GM12878 (cell line): ENCODE results near the gene TRAFD1.
"Not testable (repeated sequence)": the region's sequence is repeated elsewhere in the genome, so short reads cannot be mapped to it uniquely, and the experiment has no call there.

Experiments used
- BCL11A ChIP-seq: IDR thresholded peaks from 2 replicates; pipeline ENCODE4 v1.6.1; 2011; ENCODE audit warnings: low read depth, low read length
- BRCA1 ChIP-seq: IDR thresholded peaks from 2 replicates; pipeline ENCODE4 v1.6.1; 2011; ENCODE audit warnings: low read depth, low read length, improper control_type of control experiment
- CTCF ChIP-seq, 3 experiments: IDR thresholded peaks in 2 of 3; conservative IDR thresholded peaks in 1 of 3; 2 replicates each; pipeline ENCODE4 v1.5.1; 2011; ENCODE audit warnings: low read depth in 3 of 3, low read length in 3 of 3, mild to moderate bottlenecking in 3 of 3, control low read depth in 2 of 3, moderate library complexity in 2 of 3, inconsistent platforms in 1 of 3, mixed read lengths in 1 of 3; ENCODE audit not compliant: control insufficient read depth in 2 of 3, insufficient read depth in 1 of 3; ENCODE audit errors: extremely low read depth in 1 of 3
- ELK1 ChIP-seq: IDR thresholded peaks from 2 replicates; pipeline ENCODE4 v1.6.1; 2012; ENCODE audit warnings: low read depth, low read length, improper control_type of control experiment
- HCFC1 ChIP-seq: fragments of 150-350 bp; IDR thresholded peaks from 2 replicates; pipeline ENCODE4 v1.6.1; 2014; ENCODE audit warnings: low read length
- NBN ChIP-seq: fragments of 450-650 bp; IDR thresholded peaks from 2 replicates; pipeline ENCODE4 v1.6.1; 2016
- NR2F1 ChIP-seq: fragments of 450-650 bp; conservative IDR thresholded peaks from 2 replicates; pipeline ENCODE4 v1.6.1; 2017; ENCODE audit warnings: mild to moderate bottlenecking
- PML ChIP-seq: IDR thresholded peaks from 2 replicates; pipeline ENCODE4 v1.6.1; 2012; ENCODE audit warnings: low read length, inconsistent platforms
- POLR2A ChIP-seq: IDR thresholded peaks from 2 replicates; pipeline ENCODE4 v1.6.1; 2011; ENCODE audit warnings: low read depth, mild to moderate bottlenecking, low read length
- RBBP5 ChIP-seq: fragments of 200-600 bp; sonication (generic); conservative IDR thresholded peaks from 2 replicates; pipeline ENCODE4 v1.6.1; 2016
- SUZ12 ChIP-seq: fragments of 200-600 bp; sonication (generic); IDR thresholded peaks from one replicate; pipeline ENCODE4 v1.6.1; 2018; ENCODE audit warnings: antibody characterized with exemption, mild to moderate bottlenecking; ENCODE audit not compliant: unreplicated experiment
- TF ChIP-seq, protein P1 (sequence below): fragments of 450-650 bp; IDR thresholded peaks from 2 replicates; pipeline ENCODE4 v1.6.1; 2018; ENCODE audit warnings: borderline replicate concordance, mild to moderate bottlenecking; ENCODE audit not compliant: partially characterized antibody
- TF ChIP-seq, protein P2 (sequence below): IDR thresholded peaks from 2 replicates; pipeline ENCODE4 v1.6.1; 2012; ENCODE audit warnings: low read depth, low read length, improper control_type of control experiment

DNA sequence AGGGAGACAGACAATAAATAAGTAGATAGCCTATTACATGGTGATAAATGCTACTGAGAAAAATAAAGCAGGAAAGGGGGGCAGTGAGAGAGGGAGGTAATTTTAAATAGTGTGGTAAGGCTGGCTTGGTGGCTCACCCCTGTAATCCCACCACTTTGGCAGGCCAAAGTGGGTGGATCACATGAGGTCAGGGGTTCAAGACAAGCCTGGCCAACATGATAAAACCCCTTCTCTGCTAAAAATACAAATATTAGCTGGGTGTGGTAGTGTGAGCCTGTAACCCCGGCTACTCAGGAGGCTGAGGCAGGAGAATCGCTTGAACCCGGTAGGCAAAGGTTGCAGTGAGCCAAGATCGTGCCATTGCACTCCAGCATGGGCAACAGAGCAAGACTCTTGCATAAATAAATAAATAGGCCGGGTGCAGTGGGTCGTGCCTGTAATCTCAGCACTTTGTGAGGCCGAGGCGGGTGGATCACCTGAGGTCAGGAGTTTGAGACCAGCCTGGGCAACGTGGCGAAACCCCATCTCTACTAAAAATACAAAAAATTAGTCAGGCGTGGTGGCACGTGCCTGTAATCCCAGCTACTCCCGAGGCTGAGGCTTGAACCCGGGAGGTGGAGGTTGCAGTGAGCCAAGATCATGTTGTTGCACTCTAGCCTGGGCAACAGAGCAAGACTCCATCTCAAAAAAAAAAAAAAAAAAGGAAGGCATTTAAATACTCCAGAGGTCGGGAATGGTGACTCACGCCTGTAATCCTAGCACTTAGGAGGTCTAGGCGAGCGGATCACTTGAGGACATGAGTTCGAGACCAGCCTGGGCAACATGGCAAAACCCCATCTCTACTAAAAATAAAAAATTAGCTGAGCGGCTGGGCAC lies 14.3 kb upstream of the TRAFD1 start:
- TF ChIP-seq ELK1; RBBP5; HCFC1; POLR2A; PML; CTCF (IDR thresholded peaks at IDR 0.05 in 2 of 3, conservative IDR thresholded peaks at IDR 0.05 in 1 of 3; ENCODE audit: control insufficient read depth in 2 of 3, extremely low read depth in 1 of 3, insufficient read depth in 1 of 3, low read depth in 3 of 3, low read length in 3 of 3); NBN; BCL11A; BRCA1; NR2F1; SUZ12: not testable (repeated sequence)
- TF ChIP-seq, protein P1, sequence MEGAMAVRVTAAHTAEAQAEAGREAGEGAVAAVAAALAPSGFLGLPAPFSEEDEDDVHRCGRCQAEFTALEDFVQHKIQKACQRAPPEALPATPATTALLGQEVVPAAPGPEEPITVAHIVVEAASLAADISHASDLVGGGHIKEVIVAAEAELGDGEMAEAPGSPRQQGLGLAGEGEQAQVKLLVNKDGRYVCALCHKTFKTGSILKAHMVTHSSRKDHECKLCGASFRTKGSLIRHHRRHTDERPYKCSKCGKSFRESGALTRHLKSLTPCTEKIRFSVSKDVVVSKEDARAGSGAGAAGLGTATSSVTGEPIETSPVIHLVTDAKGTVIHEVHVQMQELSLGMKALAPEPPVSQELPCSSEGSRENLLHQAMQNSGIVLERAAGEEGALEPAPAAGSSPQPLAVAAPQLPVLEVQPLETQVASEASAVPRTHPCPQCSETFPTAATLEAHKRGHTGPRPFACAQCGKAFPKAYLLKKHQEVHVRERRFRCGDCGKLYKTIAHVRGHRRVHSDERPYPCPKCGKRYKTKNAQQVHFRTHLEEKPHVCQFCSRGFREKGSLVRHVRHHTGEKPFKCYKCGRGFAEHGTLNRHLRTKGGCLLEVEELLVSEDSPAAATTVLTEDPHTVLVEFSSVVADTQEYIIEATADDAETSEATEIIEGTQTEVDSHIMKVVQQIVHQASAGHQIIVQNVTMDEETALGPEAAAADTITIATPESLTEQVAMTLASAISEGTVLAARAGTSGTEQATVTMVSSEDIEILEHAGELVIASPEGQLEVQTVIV, result not testable (repeated sequence)
- TF ChIP-seq, protein P2, sequence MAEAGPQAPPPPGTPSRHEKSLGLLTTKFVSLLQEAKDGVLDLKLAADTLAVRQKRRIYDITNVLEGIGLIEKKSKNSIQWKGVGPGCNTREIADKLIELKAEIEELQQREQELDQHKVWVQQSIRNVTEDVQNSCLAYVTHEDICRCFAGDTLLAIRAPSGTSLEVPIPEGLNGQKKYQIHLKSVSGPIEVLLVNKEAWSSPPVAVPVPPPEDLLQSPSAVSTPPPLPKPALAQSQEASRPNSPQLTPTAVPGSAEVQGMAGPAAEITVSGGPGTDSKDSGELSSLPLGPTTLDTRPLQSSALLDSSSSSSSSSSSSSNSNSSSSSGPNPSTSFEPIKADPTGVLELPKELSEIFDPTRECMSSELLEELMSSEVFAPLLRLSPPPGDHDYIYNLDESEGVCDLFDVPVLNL, result not testable (repeated sequence)
